K562 (cell line): ENCODE data around the gene SPATA19. TPM values are rescaled to one million over a fixed set of nuclear protein-coding genes. Genes with fewer than 3 reads are reported as not detected.

Experiments
- ATAC-seq: fragments of 200-7000 bp; cut with Tn5 transposase; 3 replicates; pipeline ENCODE4 v1.9.1; 2020; ENCODE audit warnings: moderate library complexity
- BruUV-seq: library from RNA; stranded (reverse); fragments of 400-500 nt; replicated peaks from 2 replicates; lab custom pipeline; 2021; lab: Mats Ljungman, UMichigan
- CTCF ChIA-PET: fragments of 300-600 bp; formaldehyde crosslinking; extraction: SDS; loops from one replicate; lab custom pipeline; 2021; ENCODE audit warnings: low intra/inter-chr PET ratio; lab: Yijun Ruan, JAX
- POLR2A ChIA-PET: fragments of 300-600, 350-650 bp; sonication (Branson Sonifier 250); formaldehyde crosslinking; extraction: SDS; loops from one replicate; lab custom pipeline; 2021; ENCODE audit warnings: antibody characterized with exemption, inconsistent platforms; lab: Yijun Ruan, JAX
- DNase-seq, 4 experiments: peaks; one replicate each; pipeline versions ENCODE4 v3.0.0 to v3.0.0-alpha.2; 2011 to 2018; ENCODE audit warnings: low spot score in 3 of 4, mixed read lengths in 3 of 4; ENCODE audit errors: extremely low read depth in 1 of 4
- FAIRE-seq: peaks from 2 replicates; lab custom pipeline; 2011; peaks lifted over from hg19 to GRCh38; lab: Jason Lieb, UNC
- H2AFZ ChIP-seq: 2 replicates; pipeline ENCODE4 v1.6.0; 2011; ENCODE audit warnings: low read depth, low read length, control low read depth, inconsistent platforms
- H3K27ac ChIP-seq: fragments of 200-600 bp; 3 replicates; pipeline ENCODE4 v1.8.0; 2011; ENCODE audit warnings: low read depth, mild to moderate bottlenecking, control low read depth, inconsistent platforms, low read length, moderate library complexity, mixed read lengths; ENCODE audit errors: extremely low read depth
- H3K27me3 ChIP-seq, 2 experiments: fragments of 300-600 bp in 1 of 2; 2 replicates in 1 of 2; 3 replicates in 1 of 2; pipeline versions ENCODE4 v1.6.0 to v1.8.0; 2011; ENCODE audit warnings: inconsistent platforms in 2 of 2, low read length in 2 of 2, mild to moderate bottlenecking in 1 of 2, mixed read lengths in 1 of 2, moderate library complexity in 1 of 2; ENCODE audit not compliant: control insufficient read depth in 2 of 2, insufficient read depth in 2 of 2
- H3K36me3 ChIP-seq: fragments of 300-600 bp; 3 replicates; pipeline ENCODE4 v1.8.0; 2011; ENCODE audit warnings: mild to moderate bottlenecking, low read length, inconsistent platforms; ENCODE audit not compliant: control insufficient read depth, insufficient read depth
- H3K4me1 ChIP-seq, 2 experiments: fragments of 200-600 bp in 1 of 2; replicated peaks in 1 of 2; 2 replicates in 1 of 2; 3 replicates in 1 of 2; pipeline versions ENCODE4 v1.5.1 to v1.8.0; 2011; ENCODE audit warnings: inconsistent platforms in 2 of 2, low read length in 2 of 2, mild to moderate bottlenecking in 1 of 2, mixed read lengths in 1 of 2, moderate library complexity in 1 of 2; ENCODE audit not compliant: control insufficient read depth in 2 of 2, insufficient read depth in 2 of 2
- H3K4me2 ChIP-seq: 2 replicates; pipeline ENCODE4 v1.6.1; 2011; ENCODE audit warnings: low read length, control low read depth, inconsistent platforms, mixed read lengths; ENCODE audit not compliant: insufficient read depth
- H3K4me3 ChIP-seq: fragments of 200-600 bp; sonication (generic), shearing (Covaris generic); 2 replicates; pipeline ENCODE4 v1.5.1; 2016; ENCODE audit warnings: control low read depth, inconsistent platforms
- H3K79me2 ChIP-seq: fragments of 200-600 bp; 3 replicates; pipeline ENCODE4 v1.8.0; 2011; ENCODE audit warnings: low read length, inconsistent platforms; ENCODE audit not compliant: control insufficient read depth, insufficient read depth
- H3K9ac ChIP-seq, 2 experiments: 2 replicates each; pipeline versions ENCODE4 v1.6.0 to v1.6.1; 2011; ENCODE audit warnings: low read depth in 2 of 2, low read length in 2 of 2, control low read depth in 1 of 2, inconsistent platforms in 1 of 2, mild to moderate bottlenecking in 1 of 2, mixed read lengths in 1 of 2; ENCODE audit not compliant: insufficient read depth in 1 of 2
- H3K9me1 ChIP-seq: one replicate; pipeline ENCODE4 v1.6.0; 2011; ENCODE audit warnings: inconsistent platforms, mild to moderate bottlenecking, low read length, moderate library complexity; ENCODE audit not compliant: control insufficient read depth, insufficient read depth
- H3K9me3 ChIP-seq: replicated peaks from 2 replicates; pipeline ENCODE4 v1.5.1; 2011; ENCODE audit warnings: low read depth, low read length, inconsistent platforms; ENCODE audit not compliant: control insufficient read depth, insufficient read depth
- H4K20me1 ChIP-seq: replicated peaks from 2 replicates; pipeline ENCODE4 v1.6.1; 2011; ENCODE audit warnings: low read length, inconsistent platforms, mixed read lengths; ENCODE audit not compliant: control insufficient read depth, insufficient read depth
- EZH2 ChIP-seq: IDR thresholded peaks from 2 replicates; pipeline ENCODE4 v1.6.1; 2012; ENCODE audit warnings: low read depth, mild to moderate bottlenecking, inconsistent platforms, low read length, borderline replicate concordance
- HBP1 ChIP-seq: fragments of 450-650 bp; formaldehyde crosslinking; IDR thresholded peaks from 2 replicates; pipeline ENCODE4 v1.4.0; 2022; ENCODE audit warnings: missing genetic modification characterization
- ZFP36 ChIP-seq: fragments of 150-350 bp; IDR thresholded peaks from 2 replicates; pipeline ENCODE4 v1.6.1; 2018; ENCODE audit warnings: low read length, low read depth; ENCODE audit not compliant: partially characterized antibody
- WGBS: fragments of 100-300 bp; shearing (Covaris generic); methylation state at CpG from one replicate; pipeline ENCODE4 v1.1.6; 2016; ENCODE audit warnings: low coverage, mixed read lengths; ENCODE audit not compliant: insufficient coverage; ENCODE audit errors: missing lambda C conversion rate; 5-methylcytosine and 5-hydroxymethylcytosine counted together
- in situ Hi-C: fragments of 300-500 bp; cut with MboI; formaldehyde crosslinking; loops from 4 replicates; pipeline ENCODE4 v1.15.0; 2018; ENCODE audit warnings: inconsistent platforms, mixed read lengths
- intact Hi-C: fragments of 100-400 bp; cut with micrococcal nuclease; formaldehyde crosslinking; loops from 2 replicates; pipeline ENCODE4 v1.14.2; 2022
- polyA plus RNA-seq, 8 experiments: library from polyadenylated mRNA; depleted of rRNA in 4 of 8; stranded (reverse) in 5 of 8; unstranded in 3 of 8; fragments of >200 nt; fragmentation: Nextera tagmentation in 2 of 8; fragmentation: Illumina TruSeq in 1 of 8; extraction: Ambion mirVana in 2 of 8; extraction: Trizol in 1 of 8; gene quantifications; 2 replicates each; pipeline versions ENCODE4 v1.2.1 to v1.2.3, GENCODE V29; 2011 to 2014; ENCODE audit warnings: inconsistent platforms in 1 of 8, missing spikeins in 1 of 8
- total RNA-seq, 7 experiments: library from RNA; depleted of rRNA in 6 of 7; stranded (reverse); fragments of >200 nt in 6 of 7; fragmentation: Illumina TruSeq in 2 of 7; extraction: Trizol in 2 of 7; gene quantifications; 2 replicates each; pipeline versions ENCODE4 v1.2.1 to v1.2.3, GENCODE V29; 2011 to 2021; ENCODE audit warnings: low replicate concordance in 1 of 7

SPATA19 gene
- total and polyA plus RNA-seq, 9 of the 15 experiments (the other 6 are each of a cell fraction or from before 2014, with no cell fraction given): not detected

- CTCF ChIA-PET: no interaction called here
- WGBS: 2% methylated on average over 10 of the region's 19 CpGs
- no peak for FAIRE-seq
Observed at GRCh38 chr11:133892584-133893380, 47.5 kb upstream of the SPATA19 start.

More at GRCh38 chr11:133892584-133893380, 47.5 kb upstream of the SPATA19 start:
- Histone ChIP-seq H3K9ac (no peak overlapping the region), H3K79me2 (no peaks in the 10 kb centered on the region), H3K9me1 (no peaks in the 10 kb centered on the region), H2AFZ (no peak overlapping the region)
- intact Hi-C loops: no loop called here
- TF ChIP-seq EZH2: no peak
- no peak for TF ChIP-seq ZFP36
- TF ChIP-seq HBP1: no peak
- TF ChIP-seq, all 486 proteins: peak for 0
- no peaks in the 10 kb centered on the region for H3K36me3 ChIP-seq
- peaks cover 0 to 7% of the 10 kb centered on the region in 2 experiments; a peak in 2 of 5 replicates for H3K27me3 ChIP-seq
- in situ Hi-C loops: no loop called here
- ATAC-seq (no peak), DNase-seq (no peak)
- no peaks in the 10 kb centered on the region for H4K20me1 ChIP-seq
- H3K4me1 ChIP-seq: no peaks in the 10 kb centered on the region
- H3K27ac ChIP-seq: no peak overlapping the region
- POLR2A ChIA-PET: no interaction called here
- no peak overlapping the region for H3K4me2 ChIP-seq
- BruUV-seq: no TSS peak
- no peaks in the 10 kb centered on the region for H3K9me3 ChIP-seq
- no peak overlapping the region for H3K4me3 ChIP-seq
